NCI-H1092 treated with DMSO at 0.1 percent for 48 hours (cell line): ENCODE results near the gene NCOR1.
"Not testable (repeated sequence)": the region's sequence is repeated elsewhere in the genome, so short reads cannot be mapped to it uniquely, and the experiment has no call there.

Experiments
- DNase-seq: peaks from one replicate; lab custom pipeline; 2025; lab: John Stamatoyannopoulos, UW

Gene NCOR1

DNA sequence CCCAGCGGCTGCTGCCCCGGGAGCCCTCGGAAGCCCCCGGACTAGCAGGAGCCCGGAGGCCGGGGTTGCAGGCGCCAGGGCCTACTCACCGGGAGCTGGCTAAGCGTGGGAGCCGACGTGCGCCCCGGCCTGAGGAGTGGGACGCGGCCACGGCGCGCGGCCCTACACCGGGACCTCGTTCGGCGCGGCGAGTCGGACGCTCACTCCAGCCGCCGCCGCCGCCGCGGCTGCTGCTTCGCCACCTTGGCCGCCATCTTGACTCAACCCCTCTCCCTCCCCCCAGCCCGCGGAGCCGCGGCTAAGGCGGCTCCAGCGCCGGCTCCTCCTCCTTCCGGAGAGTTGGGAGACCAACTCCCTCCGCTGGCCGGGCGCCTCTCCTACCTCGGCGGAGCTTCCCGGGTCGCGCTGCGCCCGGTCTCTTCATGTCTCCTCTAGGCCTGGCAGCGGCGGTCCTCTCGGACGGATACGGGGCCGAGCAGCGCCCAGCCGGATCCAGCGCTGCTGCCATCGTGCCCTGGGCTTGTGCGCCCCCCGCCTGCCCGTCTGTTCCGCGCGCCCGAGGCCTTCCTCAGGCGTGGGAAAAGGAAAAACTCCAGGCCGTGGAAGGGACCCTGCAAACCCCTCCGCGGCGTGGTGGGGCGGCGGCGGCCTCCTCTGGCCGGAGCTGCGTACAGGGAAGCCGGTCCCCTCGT lies at the start of gene NCOR1:
Gene NCOR1, minus strand, starts transcription at position 262 of the 692 bp plus-strand sequence. CDS start 20,965 bp downstream, outside the sequence.
- peak; percentile 83 for DNase-seq

DNA sequence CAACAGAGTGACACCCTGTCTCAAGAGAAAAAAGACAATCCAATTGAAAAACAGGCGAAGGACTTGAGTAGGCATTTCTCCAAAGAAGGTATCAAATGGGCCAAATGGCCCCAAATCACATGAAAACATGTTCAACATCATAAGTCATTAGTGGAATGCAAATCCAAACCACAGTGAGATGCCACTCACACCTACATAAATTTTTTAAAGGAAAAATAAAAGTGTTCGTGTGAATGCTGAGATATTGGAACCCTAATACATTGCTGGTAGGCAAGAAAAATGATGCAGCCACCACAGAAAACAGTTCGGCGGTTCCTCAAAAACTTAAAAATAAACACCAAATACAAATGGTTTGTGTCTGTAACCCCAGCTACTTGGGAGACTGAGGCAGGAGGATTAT lies 46.9 kb upstream of the NCOR1 start:
- DNase-seq = no peak

DNA sequence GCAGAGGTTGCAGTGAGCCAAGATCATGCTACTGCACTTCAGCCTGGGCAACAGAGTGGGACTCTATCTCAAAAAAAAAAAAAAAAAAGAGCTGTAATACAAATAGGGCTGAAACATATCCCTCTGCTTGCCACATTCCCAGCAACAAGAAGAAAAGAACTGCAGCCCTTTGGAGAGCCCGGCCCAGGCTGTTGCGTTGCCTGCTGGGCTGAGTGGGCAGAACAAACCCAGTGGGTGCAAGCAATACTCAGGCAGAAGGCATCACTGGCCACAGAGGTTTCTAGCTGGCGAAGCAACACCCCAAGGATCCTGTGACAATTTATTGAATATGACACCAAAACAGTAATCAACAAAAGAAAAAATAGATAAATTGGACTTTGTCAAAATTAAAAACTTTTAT lies 45.7 kb upstream of the NCOR1 start:
- no peak for DNase-seq

DNA sequence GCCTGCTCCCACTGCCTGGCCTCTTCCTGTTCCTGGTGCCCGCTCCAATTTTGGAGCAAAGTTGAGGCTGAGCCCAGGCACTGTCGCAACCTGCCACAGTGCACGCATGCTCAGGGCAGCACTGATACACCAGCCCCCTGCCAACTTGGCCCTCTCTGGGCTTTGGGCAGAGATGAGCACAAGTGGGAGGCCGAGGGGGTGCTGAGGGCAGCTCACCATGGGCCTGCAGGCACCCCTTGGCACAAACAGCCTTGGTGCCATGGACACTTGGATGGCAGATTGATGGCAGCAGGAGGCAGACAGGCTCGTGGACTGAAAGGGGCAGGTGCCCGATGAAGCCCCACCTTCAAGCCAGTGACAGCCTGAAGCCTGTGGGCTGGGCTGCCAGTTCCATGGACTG lies 44.6 kb upstream of the NCOR1 start:
- DNase-seq = no peak

- no peak for DNase-seq
Measured at GRCh38 chr17:16258901-16259300, 43.6 kb upstream of the NCOR1 start.

DNA sequence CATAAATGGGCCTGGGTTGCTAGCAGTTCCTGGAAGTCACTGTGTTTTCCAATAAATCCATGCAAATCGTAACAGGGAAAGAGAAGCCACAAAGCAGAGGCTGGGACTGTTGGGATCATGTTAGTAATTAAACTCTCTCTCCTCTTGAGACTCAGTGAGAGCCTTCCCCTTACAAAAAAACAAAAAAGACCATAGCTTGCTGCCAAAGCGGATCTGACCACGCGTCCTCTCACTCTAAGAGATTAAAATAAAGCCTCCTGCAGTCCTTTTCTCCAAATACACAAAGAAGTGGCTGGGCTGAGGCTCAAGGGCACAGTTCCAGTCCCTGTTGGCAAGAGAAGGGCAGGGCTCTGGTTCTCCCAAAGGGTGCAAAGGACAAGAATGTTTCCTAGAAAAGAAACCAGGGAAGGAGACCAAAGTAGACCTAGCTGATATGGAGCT lies 40.2 kb upstream of the NCOR1 start:
- peak; percentile 19 for DNase-seq

GRCh38 chr17:16254773-16255400 lies 39.6 kb upstream of the NCOR1 start:
- DNase-seq = no peak

- DNase-seq = no peak
Measured at GRCh38 chr17:16251556-16251955, 36.2 kb upstream of the NCOR1 start.

DNA sequence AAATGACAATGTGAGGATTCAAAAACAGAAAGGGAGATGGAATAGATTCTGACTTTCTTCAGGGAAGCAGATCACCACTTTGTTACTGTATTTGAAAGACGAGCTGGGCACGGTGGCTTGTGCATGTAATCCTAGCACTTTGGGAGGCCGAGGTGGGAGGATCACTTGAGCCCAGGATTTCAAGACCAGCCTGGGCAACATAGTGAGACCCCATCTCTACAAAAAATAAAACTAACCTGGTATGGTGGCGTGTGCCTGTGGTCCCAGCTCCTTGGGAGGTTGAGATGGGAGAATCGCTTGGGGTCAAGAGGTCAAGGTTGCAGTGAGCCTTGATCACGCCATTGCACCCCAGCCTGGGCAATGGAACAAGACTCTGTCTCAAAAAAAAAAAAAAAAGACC lies 35.7 kb upstream of the NCOR1 start:
- no peak for DNase-seq

DNA sequence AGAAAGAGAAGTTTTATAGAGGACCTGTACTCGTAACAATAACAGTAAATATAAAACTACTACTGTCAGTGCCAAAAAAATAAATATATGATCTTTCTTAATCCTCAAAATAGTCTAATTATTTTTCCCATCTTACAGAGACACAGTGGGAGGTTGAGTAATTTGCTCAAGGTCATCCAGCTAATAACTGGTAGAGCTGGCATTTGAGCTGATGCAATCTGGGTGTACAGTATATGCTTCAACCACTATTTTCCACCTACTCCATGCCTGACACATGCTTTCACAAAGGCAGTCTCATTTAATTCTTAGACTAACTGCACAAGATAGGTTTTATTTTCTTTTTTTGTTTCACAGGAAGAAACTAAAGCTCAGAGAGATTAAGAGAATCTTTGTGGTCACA lies 35.3 kb upstream of the NCOR1 start:
- no peak for DNase-seq

- no peak for DNase-seq
Measured at GRCh38 chr17:16247586-16247984, 32.3 kb upstream of the NCOR1 start.

DNA sequence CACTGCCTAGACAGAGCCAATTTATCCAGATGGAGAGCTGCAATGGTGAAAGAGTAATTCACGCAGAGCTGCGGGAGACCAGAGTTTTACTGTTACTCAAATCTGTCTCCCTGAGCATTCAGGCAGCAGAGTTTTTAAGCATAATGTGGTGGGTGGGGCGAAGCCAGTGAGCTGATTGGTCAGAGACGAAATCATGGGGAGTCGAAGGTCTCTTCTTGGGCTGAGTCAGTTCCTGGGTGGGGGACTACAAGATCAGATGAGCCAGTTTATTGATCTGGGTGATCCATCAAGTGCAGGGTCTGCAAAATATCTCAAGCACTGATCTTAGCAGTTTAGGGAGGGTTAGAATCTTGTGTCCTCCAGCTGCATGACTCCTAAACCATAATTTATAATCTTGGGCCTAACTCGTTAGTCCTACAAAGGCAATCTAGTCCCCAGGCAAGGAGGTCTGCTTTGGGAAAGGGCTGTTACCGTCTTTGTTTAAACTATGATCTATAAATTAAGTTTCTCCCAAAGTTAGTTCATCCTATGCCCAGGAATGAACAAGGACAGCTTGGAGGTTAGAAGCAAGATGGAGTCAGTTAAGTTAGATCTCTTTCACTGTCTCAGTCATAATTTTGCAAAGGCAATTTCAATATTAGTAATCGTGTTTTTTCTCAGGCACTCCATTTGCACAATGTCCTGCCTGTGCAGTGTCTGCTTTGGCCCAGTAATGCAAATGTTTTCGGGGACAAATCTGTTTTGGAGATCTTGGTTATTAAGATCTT lies 28.6 kb upstream of the NCOR1 start:
- no peak for DNase-seq

DNA sequence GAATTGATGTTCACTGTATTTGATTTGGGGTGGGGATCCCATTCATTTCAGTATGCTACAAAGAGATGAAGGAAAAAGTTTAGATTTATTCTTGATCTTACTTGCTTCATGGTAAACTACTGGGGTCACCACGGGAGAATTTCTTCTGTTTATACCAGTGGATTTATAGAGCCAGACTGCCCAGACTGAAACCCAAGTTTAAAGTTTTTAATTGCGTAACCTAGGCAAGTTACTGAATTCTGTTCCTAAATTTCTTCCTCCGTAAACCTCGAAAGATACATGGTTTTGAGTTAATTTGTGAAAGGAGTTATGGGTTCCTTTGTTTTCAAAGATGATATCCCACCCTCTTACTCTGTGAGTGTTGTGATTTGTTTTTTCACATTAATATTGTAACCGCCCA lies 28.1 kb upstream of the NCOR1 start:
- no peak for DNase-seq

DNA sequence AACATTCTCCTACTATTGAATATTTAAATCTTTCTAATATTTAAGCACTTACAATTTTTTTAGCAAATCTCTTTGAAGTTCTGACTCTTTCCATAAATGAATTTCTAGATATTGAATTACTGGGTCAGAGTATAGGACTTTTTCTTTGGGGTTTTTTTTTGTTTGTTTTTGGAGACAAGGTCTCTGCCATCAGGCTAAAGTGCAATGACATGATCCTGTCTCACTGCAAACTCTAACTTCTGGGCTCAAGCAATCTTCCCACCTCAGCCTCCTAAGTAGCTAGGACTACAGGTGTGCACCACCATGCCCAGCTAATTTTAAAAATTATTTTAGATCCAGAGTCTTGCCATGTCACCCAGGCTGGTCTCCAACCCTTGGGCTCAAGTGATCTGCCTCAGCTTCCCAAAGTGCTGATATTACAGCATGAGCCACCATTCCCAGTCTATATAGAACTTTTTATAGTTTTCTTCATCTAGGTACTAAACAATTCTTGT lies 26.6 kb upstream of the NCOR1 start:
- DNase-seq = no peak

DNA sequence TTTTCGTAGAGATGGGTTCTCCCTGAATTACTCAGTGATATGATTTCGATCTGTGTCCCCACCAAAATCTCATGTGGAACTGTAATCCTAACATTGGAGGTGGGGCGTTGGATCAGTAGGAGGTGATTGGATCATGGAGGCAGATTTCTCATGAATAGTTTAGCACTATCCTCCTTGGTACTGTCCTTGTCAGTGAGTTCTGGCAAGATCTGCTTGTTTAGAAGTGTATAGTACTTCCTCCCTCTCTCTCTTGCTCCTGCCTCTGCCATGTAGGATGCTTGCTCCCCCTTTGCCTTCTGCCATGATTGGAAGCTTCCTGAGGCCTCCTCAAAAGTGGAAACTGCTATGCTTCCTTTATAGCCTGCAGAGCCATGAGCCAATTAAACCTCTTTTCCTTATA lies 24.6 kb upstream of the NCOR1 start:
- DNase-seq = no peak

DNA sequence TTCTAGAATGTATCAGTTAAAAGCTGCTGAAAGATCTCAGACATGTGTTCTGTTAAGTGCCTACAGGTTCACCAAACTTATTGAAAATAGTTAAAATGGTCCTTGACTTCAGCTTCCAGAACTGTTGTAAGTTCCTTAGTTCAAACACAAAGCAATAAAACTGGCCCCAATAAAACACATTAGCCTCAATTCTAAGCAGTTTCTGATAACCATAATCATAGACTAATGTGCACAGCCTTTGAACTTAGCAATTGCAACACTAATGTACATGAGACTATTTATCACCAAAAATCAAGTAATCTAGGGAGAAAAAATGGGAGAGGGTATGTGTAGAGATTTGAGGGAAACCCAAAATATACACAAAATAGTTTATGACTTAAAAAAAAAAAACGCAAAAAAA lies 17.1 kb upstream of the NCOR1 start:
- DNase-seq = no peak

DNA sequence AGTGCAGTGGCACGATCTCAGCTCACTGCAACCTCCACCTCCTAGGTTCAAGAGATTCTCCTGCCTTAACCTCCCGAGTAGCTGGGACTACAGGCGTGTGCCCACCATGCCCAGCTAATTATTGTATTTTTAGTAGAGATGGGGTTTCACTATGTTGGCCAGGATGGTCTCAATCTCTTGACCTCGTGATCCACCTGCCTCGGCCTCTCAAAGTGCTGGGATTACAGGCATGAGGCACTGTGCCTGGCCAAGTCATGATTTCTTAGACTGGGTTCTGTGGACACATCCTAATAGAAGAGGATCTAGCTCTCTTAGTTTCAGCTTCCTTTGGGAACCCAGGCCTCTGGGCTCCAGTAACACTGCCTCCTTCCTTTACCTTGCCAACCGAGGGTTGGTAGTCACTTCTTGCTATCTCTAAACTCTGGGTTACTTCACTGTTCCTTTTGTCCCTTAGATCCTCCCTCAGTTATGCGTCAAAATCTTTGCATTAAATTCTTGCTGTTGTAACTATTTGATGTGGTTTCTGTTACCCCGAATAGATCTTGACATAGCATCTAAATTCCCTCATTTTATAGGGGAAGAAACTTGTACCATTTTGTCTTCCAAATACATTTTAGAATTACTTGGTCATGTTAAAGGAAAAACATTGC lies 14.7 kb upstream of the NCOR1 start:
- not testable (repeated sequence) for DNase-seq

DNA sequence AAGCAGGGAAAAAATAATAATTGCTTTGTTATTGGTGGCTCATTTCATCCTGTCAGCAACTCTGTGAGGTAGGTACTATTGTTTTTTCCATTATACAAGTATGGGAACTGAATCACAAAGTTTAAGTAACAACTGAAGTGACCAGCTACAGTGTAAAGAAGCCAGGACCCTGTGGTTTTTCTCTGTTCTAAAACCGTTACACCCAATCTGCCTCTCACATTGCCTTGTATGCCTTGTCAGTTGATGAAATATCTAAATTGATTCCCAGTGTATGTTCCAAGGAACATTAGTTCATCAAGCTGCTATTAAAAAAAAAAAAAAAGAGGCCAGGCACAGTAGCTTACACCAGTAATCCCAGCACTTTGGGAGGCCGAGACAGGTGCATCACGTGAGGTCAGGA lies 7.1 kb upstream of the NCOR1 start:
- no peak for DNase-seq

DNA sequence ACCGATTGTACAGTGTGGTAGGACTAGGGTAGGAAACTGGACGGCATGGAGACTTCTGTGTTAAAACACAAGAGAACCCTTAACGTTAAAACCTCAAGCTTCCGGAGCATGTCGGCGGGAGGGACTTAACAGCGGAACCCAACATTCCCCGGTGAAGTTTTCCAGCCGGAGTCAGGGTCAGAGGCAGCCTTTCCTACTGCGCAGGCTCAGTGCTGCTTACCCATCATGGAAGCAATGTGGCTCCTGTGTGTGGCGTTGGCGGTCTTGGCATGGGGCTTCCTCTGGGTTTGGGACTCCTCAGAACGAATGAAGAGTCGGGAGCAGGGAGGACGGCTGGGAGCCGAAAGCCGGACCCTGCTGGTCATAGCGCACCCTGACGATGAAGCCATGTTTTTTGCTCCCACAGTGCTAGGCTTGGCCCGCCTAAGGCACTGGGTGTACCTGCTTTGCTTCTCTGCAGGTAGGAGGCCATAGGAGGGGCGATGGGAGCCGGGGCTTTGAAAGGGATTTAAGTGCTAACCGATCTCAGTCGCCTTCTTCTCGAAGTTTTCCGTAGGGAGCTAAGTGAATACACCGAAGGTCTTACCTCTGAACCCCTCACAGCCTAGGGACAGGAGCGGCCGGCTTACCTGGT lies 1.8 kb upstream of the NCOR1 start, which contains the start of gene PIGL:
Gene PIGL, plus strand, starts transcription at position 209 of the 634 bp plus-strand sequence. Its CDS starts 17 bp downstream, at position 226.
- DNase-seq = peak; percentile 82

DNA sequence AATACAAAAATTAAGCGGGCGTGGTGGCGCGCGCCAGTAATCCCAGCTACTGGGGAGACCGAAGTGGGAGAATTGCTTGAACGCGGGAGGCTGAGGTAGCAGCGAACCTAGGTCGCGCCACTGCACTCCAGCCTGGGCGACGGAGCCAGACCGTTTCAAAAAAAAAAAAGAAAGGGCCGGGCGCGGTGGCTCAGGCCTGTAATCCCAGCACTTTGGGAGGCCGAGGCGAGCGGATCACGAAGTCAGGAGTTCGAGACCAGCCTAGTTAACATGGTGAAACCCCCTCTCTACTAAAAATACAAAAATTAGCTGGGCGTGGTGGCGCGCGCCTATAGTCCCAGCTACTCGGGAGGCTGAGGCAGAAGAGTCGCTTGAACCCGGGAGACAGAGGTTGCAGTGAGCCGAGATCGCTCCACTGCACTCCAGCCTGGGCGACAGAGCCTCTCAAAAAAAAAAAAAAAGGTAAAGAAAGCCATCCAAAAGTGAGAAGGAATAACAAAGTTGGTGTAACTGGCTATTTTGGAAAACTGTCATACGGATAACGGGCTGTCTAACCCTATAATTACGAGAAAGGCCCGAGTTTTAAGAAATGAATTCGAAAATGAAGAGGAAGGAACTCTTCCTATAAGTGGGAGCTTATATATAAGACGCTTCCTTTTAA lies 1.1 kb upstream of the NCOR1 start:
- DNase-seq = not testable (repeated sequence)

DNA sequence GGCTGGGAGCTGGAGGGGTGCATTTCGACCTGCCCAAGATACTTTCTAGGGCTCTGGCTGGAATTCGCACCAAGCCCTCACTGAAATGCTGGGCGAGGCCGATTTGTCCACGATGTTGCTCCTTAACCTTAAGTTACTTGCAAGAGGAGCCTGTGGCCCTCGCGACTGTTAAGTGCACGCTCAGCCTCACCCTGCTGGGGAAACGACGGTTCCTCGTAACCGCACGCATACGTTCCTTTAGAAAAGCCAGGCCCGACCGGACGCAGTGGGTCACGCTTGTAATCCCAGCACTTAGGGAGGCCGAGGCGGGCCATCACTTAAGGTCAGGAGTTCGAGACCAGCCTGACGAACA lies 607 bp upstream of the NCOR1 start:
- peak; percentile 20 for DNase-seq

DNA sequence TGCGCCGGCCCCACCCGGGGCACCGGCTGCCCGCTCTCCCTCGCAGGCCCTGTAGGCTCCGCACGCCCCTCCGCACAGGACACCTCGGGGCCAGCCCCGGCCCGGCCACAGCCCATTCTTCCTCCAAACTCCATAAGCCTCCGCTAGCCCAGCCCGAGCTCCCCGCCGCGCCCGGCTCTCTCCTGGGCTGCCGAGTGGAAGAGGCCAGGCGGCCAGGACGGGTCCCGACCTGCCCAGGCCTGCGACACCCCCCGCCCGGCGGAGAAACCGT lies 397 bp downstream of the NCOR1 start:
- DNase-seq = peak; percentile 38
